Measurements from ENCODE around the gene LOXHD1.

LOXHD1 gene

DNA sequence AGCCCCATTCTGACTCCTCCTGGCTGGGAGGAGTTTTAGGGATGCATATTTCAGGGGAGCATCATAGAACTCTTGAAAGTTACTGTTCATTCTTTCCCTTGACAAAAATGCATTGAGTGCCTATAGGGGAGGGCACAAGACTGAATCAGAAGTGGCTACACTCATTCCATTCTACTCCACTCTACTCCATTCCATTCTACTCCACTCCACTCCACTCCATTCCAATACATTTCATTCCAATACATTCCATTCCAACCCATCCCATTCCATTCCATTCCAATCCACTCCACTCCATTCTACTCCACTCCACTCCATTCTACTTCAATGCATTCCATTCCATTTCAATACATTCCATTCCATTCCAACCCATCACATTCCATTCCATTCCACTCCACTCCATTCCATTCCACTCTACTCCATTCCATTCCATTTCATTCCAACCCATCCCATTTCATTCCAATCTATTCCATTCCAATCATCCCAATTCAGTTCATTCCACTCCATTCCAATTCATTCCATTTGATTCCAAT, 110.8 kb downstream of the LOXHD1 start:
- no peak for DNase-seq (ENCODE audit: low spot score)

DNA sequence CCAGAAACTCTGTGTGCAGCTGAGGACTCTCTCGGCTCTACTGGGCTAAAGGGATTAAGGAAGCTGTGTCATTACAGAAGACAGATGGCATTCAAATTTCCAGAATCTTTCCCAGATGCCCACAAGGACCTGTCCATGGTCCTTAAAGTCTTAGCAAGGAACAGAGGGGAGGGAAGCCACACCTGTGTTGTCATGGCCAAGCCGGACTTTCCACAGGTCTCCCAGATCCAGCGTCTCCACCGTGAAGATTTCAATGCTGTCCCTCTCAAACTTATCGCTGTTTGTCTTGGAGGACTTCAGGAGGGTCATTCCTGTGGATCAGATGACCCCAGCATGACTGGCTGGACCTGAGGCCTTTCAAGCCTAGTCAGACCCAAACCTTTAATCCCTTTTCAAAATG, 114.5 kb downstream of the LOXHD1 start:
- DNase-seq (ENCODE audit: low spot score), result no peak

DNA sequence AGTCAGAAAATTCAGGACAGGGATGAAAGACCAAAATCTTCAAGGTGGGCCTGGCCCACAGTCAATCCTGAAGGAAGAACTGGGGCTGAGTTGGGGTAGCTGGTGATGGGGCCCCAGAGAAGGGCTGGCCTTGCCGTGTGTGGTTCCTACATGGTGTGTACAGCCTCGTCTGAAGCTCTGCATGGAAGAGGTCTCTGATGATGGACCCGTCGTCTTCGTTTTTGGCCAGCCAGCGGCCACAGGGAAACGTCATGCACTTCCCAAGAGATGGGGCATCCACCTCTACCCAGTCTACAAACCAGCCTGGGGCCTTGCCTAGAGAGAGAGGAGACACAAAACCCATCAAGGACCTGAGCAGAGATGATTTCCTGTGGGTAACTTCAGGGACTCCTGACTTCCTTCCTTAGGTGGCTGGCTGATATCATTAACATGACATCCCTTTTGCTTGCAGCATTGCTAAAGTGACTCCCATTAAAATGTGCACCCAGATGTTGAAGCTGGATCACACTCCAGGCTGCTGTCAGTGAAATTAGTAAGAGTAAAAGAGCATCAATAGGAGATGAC, 115.3 kb downstream of the LOXHD1 start:
- DNase-seq (ENCODE audit: low spot score), result no peak

- DNase-seq (ENCODE audit: low spot score), result no peak
Observed at GRCh38 chr18:46538376-46538775, 118.6 kb downstream of the LOXHD1 start.

DNA sequence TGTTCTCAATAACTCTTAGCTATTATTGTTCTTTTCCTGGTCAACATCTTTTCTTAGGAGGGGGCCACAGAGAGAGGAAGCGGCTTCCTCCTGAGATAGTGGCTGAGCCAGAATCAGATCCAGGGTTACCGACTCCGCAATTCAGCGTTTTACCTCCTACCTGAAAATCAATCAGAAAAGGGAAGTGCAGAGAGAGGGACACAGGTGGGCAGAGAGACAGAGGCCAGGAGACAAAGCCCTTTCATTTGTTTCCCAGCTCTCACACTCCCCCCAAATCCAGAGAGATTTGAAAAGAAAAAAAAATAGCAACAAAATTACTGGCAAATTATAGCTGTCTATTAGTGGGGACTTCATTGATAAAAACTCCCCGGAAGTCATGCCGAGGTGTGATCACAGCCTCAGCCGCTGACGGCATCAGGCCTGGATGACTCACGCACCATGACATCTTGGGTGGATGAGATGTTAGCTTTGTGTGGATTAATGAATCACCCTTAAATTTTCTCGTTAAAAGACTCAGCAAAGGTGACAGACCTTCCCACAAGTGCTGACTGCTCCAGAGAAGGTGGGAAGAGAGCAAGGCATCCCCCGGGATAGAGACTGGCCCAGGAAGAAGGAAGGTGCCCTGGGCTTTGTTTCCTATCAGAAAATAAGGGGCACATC, 120.7 kb downstream of the LOXHD1 start:
- DNase-seq (ENCODE audit: low spot score), result peak; percentile 13

GRCh38 chr18:46531482-46531881, 125.5 kb downstream of the LOXHD1 start:
- DNase-seq (ENCODE audit: low spot score), result no peak

GRCh38 chr18:46528037-46528436, 129.0 kb downstream of the LOXHD1 start:
- no peak for DNase-seq (ENCODE audit: low spot score)

DNA sequence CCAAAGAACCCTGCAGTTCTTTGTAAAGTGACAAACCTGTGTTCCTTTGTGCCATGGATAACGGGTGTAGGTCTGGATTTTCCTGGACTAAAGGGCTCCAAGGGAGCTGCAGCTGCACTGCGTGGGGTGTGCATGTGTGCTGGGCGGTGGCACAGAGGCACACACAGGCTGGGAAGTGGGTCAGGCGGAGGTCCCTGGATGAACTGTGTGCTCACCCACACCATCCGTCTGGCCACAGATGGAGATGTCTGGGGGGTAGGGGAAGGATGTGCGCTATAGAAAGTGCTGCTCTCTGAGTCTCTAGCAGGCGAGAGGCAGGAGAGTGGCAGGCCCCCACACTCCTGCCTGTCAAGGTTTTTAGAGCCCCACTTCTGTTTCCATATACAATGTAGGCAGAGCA, 137.2 kb downstream of the LOXHD1 start:
- DNase-seq (ENCODE audit: low spot score), result no peak

DNA sequence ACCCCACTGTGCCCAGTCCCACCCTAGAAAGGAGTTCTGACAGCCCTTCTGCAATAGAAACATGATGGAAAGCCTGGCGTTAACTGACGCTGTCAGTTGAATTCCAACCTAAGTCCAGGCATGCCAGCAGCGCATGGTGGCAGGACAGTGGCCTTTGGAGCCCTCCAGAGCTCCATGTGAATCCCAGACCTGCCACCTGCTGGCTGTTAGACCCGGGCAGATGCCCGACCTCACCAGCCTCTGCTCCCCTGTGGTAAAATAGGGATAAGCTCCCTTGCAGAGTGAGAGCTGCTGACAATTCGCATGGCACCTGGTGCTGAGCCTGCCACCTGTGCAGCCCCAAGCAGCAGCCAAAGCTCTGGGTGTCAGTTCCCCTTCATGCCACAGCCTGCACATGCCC, 138.6 kb downstream of the LOXHD1 start:
- DNase-seq (ENCODE audit: low spot score), result no peak

DNA sequence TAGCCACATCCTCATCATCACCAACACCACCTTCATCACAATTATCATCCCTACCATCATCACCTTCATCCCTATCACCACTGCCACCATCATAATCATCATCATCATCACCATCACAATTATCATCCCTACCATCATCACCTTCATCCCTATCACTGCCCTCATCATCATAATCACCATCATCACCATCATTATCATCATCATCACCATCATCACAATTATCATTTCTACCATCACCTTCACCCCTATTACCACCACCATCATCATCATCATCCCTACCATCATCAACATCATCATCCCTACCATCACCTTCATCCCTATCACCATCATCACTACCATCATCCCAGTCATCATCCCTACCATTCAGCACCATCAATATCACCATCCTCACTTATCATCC, 140.5 kb downstream of the LOXHD1 start:
- DNase-seq (ENCODE audit: low spot score), result no peak

GRCh38 chr18:46510386-46510785, 146.6 kb downstream of the LOXHD1 start:
- DNase-seq (ENCODE audit: low spot score), result no peak

DNA sequence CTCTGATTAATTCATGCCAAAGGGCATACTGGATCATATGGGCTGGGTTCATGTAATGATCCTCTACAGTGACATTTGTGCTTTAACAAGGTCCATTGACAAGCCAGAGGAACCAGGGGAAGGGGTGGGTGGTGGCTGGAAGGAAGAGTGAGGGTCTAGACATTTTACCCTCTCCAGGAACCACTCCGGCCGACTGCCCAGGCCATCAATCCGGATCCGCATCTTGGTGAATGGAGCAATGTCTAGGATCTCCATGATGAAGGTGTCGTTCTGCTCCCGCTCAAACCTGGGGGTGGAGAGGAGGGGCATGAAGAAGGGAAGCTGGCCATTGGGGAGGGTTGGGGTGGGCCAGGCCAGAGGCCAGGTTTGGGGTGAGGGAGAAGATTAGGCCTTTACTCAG, 147.5 kb downstream of the LOXHD1 start:
- no peak for DNase-seq (ENCODE audit: low spot score)

- DNase-seq (ENCODE audit: low spot score), result no peak
Observed at GRCh38 chr18:46506974-46507586, 149.9 kb downstream of the LOXHD1 start.

GRCh38 chr18:46502444-46502843, 154.6 kb downstream of the LOXHD1 start:
- DNase-seq (ENCODE audit: low spot score), result no peak

- DNase-seq (ENCODE audit: low spot score), result no peak
Observed at GRCh38 chr18:46497129-46497528, 159.9 kb downstream of the LOXHD1 start.

DNA sequence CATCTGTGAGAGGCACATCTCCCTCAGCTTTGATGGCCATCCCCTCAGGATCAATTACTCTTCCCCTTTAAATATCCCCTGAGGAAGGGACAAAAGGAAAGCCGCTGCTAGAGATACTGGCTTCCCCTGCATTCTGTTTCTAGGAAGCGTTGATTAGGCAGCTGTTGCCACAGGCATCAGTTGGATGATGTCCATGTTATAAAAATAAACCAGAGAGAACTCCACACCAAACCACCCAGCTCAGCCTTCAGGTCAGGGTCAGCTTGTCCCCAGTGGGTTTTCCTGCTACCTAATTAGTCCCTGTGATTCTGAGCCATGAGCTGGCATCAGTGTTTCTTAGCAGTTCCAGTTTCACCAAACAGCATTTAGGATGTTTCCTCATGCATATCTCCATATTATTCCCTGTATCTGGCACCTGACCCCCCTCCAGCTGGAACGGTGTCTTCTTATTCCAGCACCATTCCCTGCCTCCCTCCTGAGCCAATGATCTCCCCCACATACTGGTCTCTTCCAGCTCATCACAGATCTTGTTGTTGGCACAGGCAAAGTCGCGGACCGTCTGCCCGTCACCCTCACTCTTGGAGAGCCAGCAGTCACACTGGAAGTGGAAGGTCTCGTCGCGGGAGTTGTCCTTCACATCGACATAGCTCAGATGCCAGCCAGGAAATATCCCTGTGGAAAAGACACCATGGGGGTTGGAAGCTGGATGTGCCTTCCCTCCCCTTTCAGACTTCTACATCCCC, 168.4 kb downstream of the LOXHD1 start:
- DNase-seq (ENCODE audit: low spot score), result no peak

DNA sequence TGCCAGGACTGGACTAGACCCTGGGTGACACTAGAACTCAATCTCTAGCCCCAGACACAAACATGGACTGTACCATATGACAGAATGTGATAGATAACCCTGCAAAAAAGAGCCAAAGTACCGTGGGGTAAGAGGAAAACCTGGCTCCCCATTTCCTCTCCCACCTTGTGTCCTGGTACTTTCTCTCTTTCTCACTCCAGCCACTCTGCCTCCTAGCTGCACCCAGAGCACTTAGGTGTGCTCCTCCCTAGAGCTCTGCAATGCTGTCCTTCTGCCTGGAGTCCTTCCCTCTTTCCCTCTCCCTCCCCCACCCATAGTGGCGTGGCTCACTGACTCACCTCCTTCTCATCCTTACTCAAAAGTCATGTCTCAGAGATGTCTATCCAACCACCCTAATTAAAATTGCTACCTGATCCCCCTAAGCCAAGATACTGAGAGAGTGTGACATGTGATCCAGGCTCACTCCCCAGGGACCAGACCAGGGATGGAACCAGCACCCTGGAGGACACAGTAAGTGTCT, 171.3 kb downstream of the LOXHD1 start:
- DNase-seq (ENCODE audit: low spot score), result no peak

DNA sequence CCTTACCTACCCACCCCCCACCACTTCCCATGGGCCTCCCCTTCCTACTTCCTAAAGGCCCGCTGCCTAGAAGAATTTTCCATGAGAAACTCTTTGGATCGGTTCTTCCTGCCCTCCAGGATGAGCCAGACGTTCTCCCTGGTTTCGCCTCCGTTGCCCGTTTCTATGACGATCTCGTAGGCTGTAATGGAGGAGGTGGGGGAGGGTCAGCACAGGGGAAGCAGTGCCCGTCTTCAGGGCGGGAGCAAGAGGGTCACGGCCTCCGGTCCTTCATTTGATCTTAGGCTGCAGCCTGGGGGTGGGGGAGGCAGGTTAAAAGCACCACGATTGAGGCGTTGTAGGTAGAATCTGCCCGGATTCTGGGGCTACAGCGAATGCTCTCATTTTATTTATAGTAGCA, 172.0 kb downstream of the LOXHD1 start:
- DNase-seq (ENCODE audit: low spot score), result no peak

DNA sequence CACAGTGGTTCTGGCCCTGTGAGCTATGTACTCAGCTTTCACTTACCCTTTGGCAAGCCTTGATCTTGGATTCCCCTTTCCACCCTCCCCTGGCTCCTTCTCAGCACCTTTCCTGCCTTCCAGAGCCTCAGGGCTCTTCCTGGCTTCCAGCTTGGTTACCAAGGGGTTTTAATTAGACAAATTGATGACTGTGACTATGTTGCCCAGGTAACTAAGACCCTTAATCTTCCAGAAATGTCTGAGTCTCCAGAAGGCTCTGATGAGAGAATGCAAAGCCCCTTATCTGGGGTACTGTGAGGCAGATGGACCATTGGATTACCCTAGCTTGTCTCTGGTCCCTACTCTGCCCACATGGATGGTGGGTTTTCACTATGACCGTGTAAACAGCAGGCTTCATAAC, 174.2 kb downstream of the LOXHD1 start:
- no peak for DNase-seq (ENCODE audit: low spot score)

GRCh38 chr18:46481847-46482245, 175.2 kb downstream of the LOXHD1 start:
- no peak for DNase-seq (ENCODE audit: low spot score)

GRCh38 chr18:46481048-46481846, 175.8 kb downstream of the LOXHD1 start:
- DNase-seq (ENCODE audit: low spot score), result peak; percentile 53

DNA sequence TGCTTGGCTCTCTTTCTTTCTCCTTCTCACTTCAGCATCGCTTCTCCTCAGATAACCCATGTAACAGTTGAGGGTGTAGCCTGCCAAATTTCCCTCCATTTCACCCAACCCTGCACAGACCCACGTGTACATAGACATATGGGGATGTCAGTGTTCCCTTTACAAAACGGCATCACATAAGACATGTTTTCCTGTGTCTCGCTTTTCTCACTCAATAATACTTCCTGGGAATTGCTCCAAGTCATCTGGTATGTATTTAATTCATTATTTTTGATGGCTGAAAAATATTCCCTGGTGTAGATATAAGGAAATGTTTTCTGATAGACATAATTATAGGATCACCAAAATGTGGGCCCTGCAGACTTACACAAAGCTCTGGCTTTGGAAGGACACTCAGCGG, 176.8 kb downstream of the LOXHD1 start:
- DNase-seq (ENCODE audit: low spot score), result no peak
